GM19328 (cell line): Measurements from ENCODE around the gene OSBPL6.

Source experiments
- ATAC-seq: cut with Tn5 transposase; IDR thresholded peaks from one replicate; pipeline ENCODE4 v1.9.1; 2021; ENCODE audit warnings: mild to moderate bottlenecking, moderate library complexity; ENCODE audit not compliant: unreplicated experiment

The OSBPL6 gene

GRCh38 chr2:178237488-178238153 lies 43.3 kb downstream of the OSBPL6 start:
- no peak for ATAC-seq

GRCh38 chr2:178238154-178238521 lies 43.8 kb downstream of the OSBPL6 start:
- no peak for ATAC-seq

GRCh38 chr2:178238750-178239149 lies 44.4 kb downstream of the OSBPL6 start:
- ATAC-seq: no peak

- ATAC-seq: no peak
Observed at GRCh38 chr2:178241844-178242551, 47.7 kb downstream of the OSBPL6 start.

GRCh38 chr2:178242552-178242883 lies 48.2 kb downstream of the OSBPL6 start:
- ATAC-seq: no peak

- no peak for ATAC-seq
Observed at GRCh38 chr2:178243961-178244360, 49.6 kb downstream of the OSBPL6 start.

- ATAC-seq: no peak
Observed at GRCh38 chr2:178244777-178245176, 50.5 kb downstream of the OSBPL6 start.

GRCh38 chr2:178246696-178247095 lies 52.4 kb downstream of the OSBPL6 start:
- ATAC-seq: no peak

- no peak for ATAC-seq
Observed at GRCh38 chr2:178247250-178247649, 52.9 kb downstream of the OSBPL6 start.

- no peak for ATAC-seq
Observed at GRCh38 chr2:178250429-178250828, 56.1 kb downstream of the OSBPL6 start.

GRCh38 chr2:178251151-178251955 lies 57.0 kb downstream of the OSBPL6 start:
- ATAC-seq: no peak

- ATAC-seq: no peak
Observed at GRCh38 chr2:178256382-178257042, 62.2 kb downstream of the OSBPL6 start.

- no peak for ATAC-seq
Observed at GRCh38 chr2:178257127-178257526, 62.8 kb downstream of the OSBPL6 start.

- no peak for ATAC-seq
Observed at GRCh38 chr2:178258916-178259315, 64.6 kb downstream of the OSBPL6 start.

- ATAC-seq: no peak
Observed at GRCh38 chr2:178263159-178263860, 69.0 kb downstream of the OSBPL6 start.

- ATAC-seq: no peak
Observed at GRCh38 chr2:178264211-178264610, 69.9 kb downstream of the OSBPL6 start.

- ATAC-seq: no peak
Observed at GRCh38 chr2:178265851-178266250, 71.5 kb downstream of the OSBPL6 start.

- no peak for ATAC-seq
Observed at GRCh38 chr2:178266445-178266844, 72.1 kb downstream of the OSBPL6 start.

GRCh38 chr2:178267660-178268059 lies 73.3 kb downstream of the OSBPL6 start:
- ATAC-seq: no peak

- ATAC-seq: no peak
Observed at GRCh38 chr2:178268435-178268834, 74.1 kb downstream of the OSBPL6 start.
